GM12873 (cell line): ENCODE measurements around the gene IPO11.

Experiments
- CTCF ChIP-seq: IDR thresholded peaks from 2 replicates; pipeline ENCODE4 v1.5.1; 2012; ENCODE audit warnings: low read depth, mild to moderate bottlenecking, moderate library complexity, low read length, control low read depth; ENCODE audit not compliant: insufficient read depth; ENCODE audit errors: missing control alignments

The IPO11 gene

DNA sequence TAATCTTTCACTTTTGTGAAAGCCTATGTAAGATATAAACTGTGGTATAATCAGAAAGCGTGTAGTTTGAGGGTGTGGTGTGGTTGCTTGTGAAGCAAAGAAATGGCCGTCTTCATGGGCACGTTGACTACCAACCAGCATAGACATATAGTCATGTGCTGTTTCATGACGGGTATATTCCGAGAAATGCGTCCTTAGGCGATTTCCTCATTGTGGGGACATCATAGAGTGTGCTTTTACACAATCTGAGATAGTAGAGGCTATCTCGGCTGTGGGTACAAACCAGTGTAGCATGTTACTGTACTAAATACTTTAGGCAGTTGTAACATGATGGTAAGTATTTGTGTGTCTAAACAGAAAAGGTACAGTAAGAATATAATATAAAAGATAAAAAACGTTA, 86.4 kb downstream of the IPO11 start:
- TF ChIP-seq CTCF, result no peak

GRCh38 chr5:62499756-62500155, 87.2 kb downstream of the IPO11 start:
- TF ChIP-seq CTCF, result no peak

DNA sequence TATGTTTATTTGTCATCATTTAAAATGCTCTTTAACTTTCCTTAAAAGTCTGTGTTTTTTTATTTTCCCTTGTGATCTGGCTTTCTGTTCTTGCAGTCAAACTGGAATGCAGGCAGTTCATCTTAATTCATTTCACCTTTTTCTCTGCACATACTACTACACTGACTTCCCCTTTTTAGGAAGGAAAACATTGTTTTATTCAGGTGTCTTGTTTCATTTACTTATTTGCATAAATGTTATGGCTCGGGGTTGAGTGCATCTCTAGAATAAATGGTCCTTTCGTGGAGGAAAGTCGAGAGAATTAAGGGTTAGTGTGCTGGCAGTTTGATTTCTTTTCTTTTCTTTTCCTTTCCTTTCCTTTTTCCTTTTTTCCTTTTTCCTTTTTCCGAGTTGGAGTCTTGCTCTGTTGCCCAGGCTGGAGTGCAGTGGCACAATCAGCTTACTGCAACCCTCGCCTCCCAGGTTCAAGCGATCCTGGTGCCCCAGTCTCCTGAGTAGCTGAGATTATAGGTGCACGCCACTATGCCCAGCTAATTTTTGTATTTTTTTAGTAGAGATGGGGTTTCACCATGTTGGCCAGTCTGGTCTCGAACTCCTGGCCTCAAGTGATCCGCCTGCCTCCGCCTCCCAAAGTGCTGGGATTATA, 90.0 kb downstream of the IPO11 start:
- TF ChIP-seq CTCF, result no peak

DNA sequence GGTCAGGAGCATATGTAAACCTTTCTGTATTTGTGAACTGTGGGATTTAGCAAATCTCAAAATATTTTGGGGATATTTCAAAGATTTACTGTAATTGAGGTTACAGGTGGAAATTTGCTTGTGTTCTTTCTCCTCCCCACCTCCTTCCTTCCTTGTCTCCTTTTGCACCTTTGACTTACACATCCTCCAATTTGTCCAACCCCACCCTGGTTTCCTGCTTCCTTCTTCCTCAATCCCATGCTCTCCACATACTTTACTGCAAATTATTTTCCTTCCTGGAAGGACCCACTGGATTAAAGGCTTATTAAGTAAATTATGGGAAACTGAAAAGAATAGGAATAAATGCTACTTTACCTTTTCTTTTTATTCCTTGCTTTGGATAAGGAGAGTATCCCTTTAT, 91.6 kb downstream of the IPO11 start:
- no peak for TF ChIP-seq CTCF

DNA sequence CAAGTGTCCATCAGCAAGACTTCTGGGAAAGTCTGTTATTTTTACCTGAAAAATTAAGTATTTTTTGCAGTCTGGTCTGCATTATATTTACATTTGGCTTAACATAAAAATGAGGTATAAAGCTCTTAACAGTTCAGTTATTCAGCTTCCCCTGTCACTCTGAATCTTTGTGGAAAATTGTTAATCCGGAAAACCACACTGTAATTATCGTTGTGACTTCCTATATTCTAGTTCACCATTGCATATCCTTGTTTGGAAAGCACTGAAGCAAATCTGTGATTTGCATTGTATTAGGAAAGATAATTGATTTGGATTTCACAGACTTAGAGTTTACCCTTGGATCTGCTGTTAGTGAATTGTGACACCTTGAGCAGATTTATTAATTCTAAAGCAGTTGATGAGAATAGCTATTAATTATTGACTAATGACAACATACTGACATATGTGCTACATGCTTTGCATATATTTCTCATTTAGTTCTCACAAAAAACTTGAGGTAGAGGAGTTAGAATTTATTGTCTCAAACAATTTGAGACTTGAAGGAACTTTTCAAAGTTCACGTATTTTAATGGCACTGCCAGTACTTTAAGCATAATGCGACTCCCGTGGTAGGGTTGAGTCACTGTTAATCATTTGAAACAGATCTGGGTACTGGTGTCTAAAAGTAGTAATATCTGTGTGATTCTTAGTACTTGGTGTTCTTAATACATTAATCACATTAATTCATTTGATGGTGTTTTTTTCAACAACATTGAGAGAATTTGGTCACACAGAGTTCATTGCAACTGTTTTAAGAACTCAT, 94.3 kb downstream of the IPO11 start:
- no peak for TF ChIP-seq CTCF

- no peak for TF ChIP-seq CTCF
These were observed 97.2 kb downstream of the IPO11 start for GRCh38 chr5:62509806-62510205.

- TF ChIP-seq CTCF, result no peak
These were observed 102.1 kb downstream of the IPO11 start for GRCh38 chr5:62514510-62515119.
